Spleen (tissue), 13 donors: ENCODE measurements around the gene DPYSL3. TPM values are rescaled to one million over a fixed set of nuclear protein-coding genes. Genes with fewer than 3 reads are reported as not detected.
A peak's percentile ranks its signal among the peaks of the same experiment; 100 is the strongest.

Experiments
- DNase-seq: peaks from one replicate; pipeline ENCODE4 v3.0.0-alpha.2; 2020
- H3K27ac ChIP-seq, 8 donors: fragments of 200-600 bp; sonication (generic) in 7 of 8; 1 replicate in 4 of 8; 2 replicates in 4 of 8; pipeline versions ENCODE4 v1.5.0 to v1.8.0; 2016 to 2021; ENCODE audit warnings: inconsistent platforms in 4 of 8, mild to moderate bottlenecking in 4 of 8, moderate library complexity in 1 of 8
- H3K27me3 ChIP-seq, 7 donors: fragments of 200-600 bp; sonication (generic) in 6 of 7; replicated peaks in 1 of 7; 1 replicate in 4 of 7; 2 replicates in 3 of 7; pipeline versions ENCODE4 v1.5.0 to v1.8.0; 2016 to 2021; ENCODE audit warnings: inconsistent platforms in 3 of 7, mild to moderate bottlenecking in 1 of 7
- H3K36me3 ChIP-seq, 6 donors: fragments of 200-600 bp; sonication (generic) in 5 of 6; 1 replicate in 4 of 6; 2 replicates in 2 of 6; pipeline versions ENCODE4 v1.5.0 to v1.8.0; 2016 to 2021; ENCODE audit warnings: inconsistent platforms in 2 of 6
- H3K4me1 ChIP-seq, 6 donors: fragments of 200-600 bp; sonication (generic) in 5 of 6; 1 replicate in 3 of 6; 2 replicates in 3 of 6; pipeline versions ENCODE4 v1.5.0 to v1.8.0; 2016 to 2021; ENCODE audit warnings: inconsistent platforms in 3 of 6
- H3K4me3 ChIP-seq, 8 donors: fragments of 200-600 bp; sonication (generic) in 7 of 8; 1 replicate in 4 of 8; 2 replicates in 4 of 8; pipeline versions ENCODE4 v1.5.0 to v1.8.0; 2016 to 2021; ENCODE audit warnings: inconsistent platforms in 4 of 8, mild to moderate bottlenecking in 4 of 8, moderate library complexity in 2 of 8
- H3K9me3 ChIP-seq, 8 donors: fragments of 200-600 bp; sonication (generic) in 7 of 8; 1 replicate in 4 of 8; 2 replicates in 4 of 8; pipeline versions ENCODE4 v1.5.0 to v1.8.0; 2016 to 2021; ENCODE audit warnings: inconsistent platforms in 4 of 8
- CTCF ChIP-seq, 11 experiments: fragments of 200-600 bp in 7 of 11; fragments of 450-650 bp in 4 of 11; sonication (generic) in 4 of 11; IDR thresholded peaks in 8 of 11; conservative IDR thresholded peaks in 3 of 11; 1 replicate in 7 of 11; 2 replicates in 4 of 11; pipeline versions ENCODE4 v1.4.0 to v1.8.0; 2016 to 2021; ENCODE audit warnings: antibody characterized with exemption in 11 of 11, inconsistent platforms in 4 of 11, mild to moderate bottlenecking in 1 of 11
- POLR2A ChIP-seq, 3 donors: fragments of 450-650 bp; IDR thresholded peaks; one replicate each; pipeline ENCODE4 v1.5.1; 2017; ENCODE audit warnings: antibody characterized with exemption in 3 of 3, mild to moderate bottlenecking in 1 of 3
- POLR2AphosphoS5 ChIP-seq, 3 donors: sonication (generic); formaldehyde crosslinking; IDR thresholded peaks; one replicate each; pipeline ENCODE4 v1.5.1; 2017; ENCODE audit warnings: antibody characterized with exemption in 3 of 3
- WGBS, 5 donors: extraction: QIAGEN DNeasy Blood & Tissue Kit in 3 of 5; methylation state at CpG; one replicate each; pipeline versions ENCODE4 v1.1.5 to v1.1.7; 2013 to 2018; 5-methylcytosine and 5-hydroxymethylcytosine counted together
- intact Hi-C: fragments of 100-400 bp; cut with DNase I; formaldehyde crosslinking; loops from one replicate; pipeline ENCODE4 v1.15.0; 2023; ENCODE audit warnings: low total_unique reads
- long read RNA-seq, 2 donors: transcript quantifications; one replicate each; lab custom pipeline, GENCODE V29; 2026
- polyA plus RNA-seq, 3 donors: library from polyadenylated mRNA; stranded (reverse); fragments of 200-250 nt; gene quantifications; one replicate each; pipeline ENCODE4 v1.2.1, GENCODE V29; 2013
- total RNA-seq, 7 donors: library from RNA; depleted of rRNA in 3 of 7; stranded (reverse); fragments of >200 nt in 3 of 7; fragmentation: NEBNext Ultra II Directional in 4 of 7; extraction: Animal tissue kit (Norgen Biotek cat#: 25700) in 4 of 7; gene quantifications; one replicate each; pipeline versions ENCODE4 v1.1.0 to v1.2.1, GENCODE V29; 2016 to 2021
- donor health status: healthy with polysubstance abuse.
- donor health status: DM: no; HTN: no; CAD: no; lungs with moderate emphysema.
- donor health status: DM: no; HTN: no; CAD: no.
- donor health status: Bipolar disorder and iron deficiency.
- donor health status: healthy.
- donor health status: DM: no; HTN: no; CAD: no.
- donor health status: DM: yes; HTN: yes; CAD: no.

The DPYSL3 gene
- total RNA-seq (10 to 100 TPM; 38.4 to 58.2 (median 46.7) TPM), polyA plus RNA-seq (10 to 100 TPM in 2 of 3 donors, 1 to 10 TPM in 1; 10.0 to 20.5 (median 15.9) TPM)
- long read RNA-seq, donor 1, full-length matches to known transcripts: 6 of 6 reads
- long read RNA-seq, donor 1, partial matches to known transcripts: 0 of 6 reads
- long read RNA-seq, donor 1, other reads (novel, unspliced or antisense): 0 of 6 reads
- long read RNA-seq, donor 2, full-length matches to known transcripts: 6 of 6 reads
- long read RNA-seq, donor 2, partial matches to known transcripts: 0 of 6 reads
- long read RNA-seq, donor 2, other reads (novel, unspliced or antisense): 0 of 6 reads

- Histone ChIP-seq H3K36me3 (no peaks in the 10 kb centered on the region), H3K4me1 (peaks cover 0 to 15% (median 7%) of the 10 kb centered on the region in 6 donors), H3K27ac (peak within 1 kb of the TSS; percentile 46 to 85 (median 73)), H3K9me3 (no peaks in the 10 kb centered on the region), H3K4me3 (peak within 1 kb of the TSS; percentile 16 to 73 (median 50)), H3K27me3 (peaks cover 0 to 40% (median 12%) of the 10 kb centered on the region in 7 donors)
- intact Hi-C loops: no loop called here
- TF ChIP-seq POLR2A (IDR thresholded peaks at IDR 0.05): peak in 1 of 3 donors; percentile 28
- peak in 6 of 11 experiments; percentile 8 to 37 (median 18) for TF ChIP-seq CTCF (IDR thresholded peaks at IDR 0.05 in 8 of 11, conservative IDR thresholded peaks at IDR 0.05 in 3 of 11)
- TF ChIP-seq POLR2AphosphoS5 (IDR thresholded peaks at IDR 0.05): peak; percentile 61 to 87 (median 83)
- DNase-seq: peak; percentile 83
- WGBS, 5 donors: 3 to 7% (median 5%) methylated on average over 33 to 66 of the region's 66 CpGs
These were observed at the start of gene DPYSL3 for GRCh38 chr5:147509710-147510651. Gene DPYSL3 (minus strand): TSS chr5:147510068. CDS start chr5:147509858, 210 bp downstream.

GRCh38 chr5:147558826-147559225 is 49.0 kb upstream of the DPYSL3 start:
- no peak overlapping the region for H3K27ac ChIP-seq
- no peak for TF ChIP-seq POLR2AphosphoS5 (IDR thresholded peaks at IDR 0.05)
- TF ChIP-seq CTCF (IDR thresholded peaks at IDR 0.05 in 8 of 11, conservative IDR thresholded peaks at IDR 0.05 in 3 of 11): peak in 10 of 11 experiments; percentile 27 to 70 (median 59)
- no peak for TF ChIP-seq POLR2A (IDR thresholded peaks at IDR 0.05)
- no peak for DNase-seq
- no peaks in the 10 kb centered on the region for H3K36me3 ChIP-seq
- intact Hi-C loops: no loop called here
- H3K9me3 ChIP-seq: no peaks in the 10 kb centered on the region
- no peaks in the 10 kb centered on the region for H3K4me1 ChIP-seq
- H3K4me3 ChIP-seq: no peak overlapping the region
- 24 to 37% (median 33%) methylated on average over 2 of the region's 2 CpGs for WGBS, 5 donors
- no peaks in the 10 kb centered on the region for H3K27me3 ChIP-seq

GRCh38 chr5:147557876-147558745 is 48.2 kb upstream of the DPYSL3 start:
- no peak for TF ChIP-seq CTCF (IDR thresholded peaks at IDR 0.05 in 8 of 11, conservative IDR thresholded peaks at IDR 0.05 in 3 of 11)
- no peak for TF ChIP-seq POLR2AphosphoS5 (IDR thresholded peaks at IDR 0.05)
- TF ChIP-seq POLR2A (IDR thresholded peaks at IDR 0.05): no peak
- no peaks in the 10 kb centered on the region for H3K27me3 ChIP-seq
- no peaks in the 10 kb centered on the region for H3K9me3 ChIP-seq
- no peaks in the 10 kb centered on the region for H3K36me3 ChIP-seq
- WGBS, 5 donors: 85 to 90% (median 89%) methylated on average over 8 of the region's 8 CpGs
- no peak for DNase-seq
- H3K4me1 ChIP-seq: no peaks in the 10 kb centered on the region
- H3K4me3 ChIP-seq: no peak overlapping the region
- intact Hi-C loops: no loop called here
- no peak overlapping the region for H3K27ac ChIP-seq
